ENCODE results near the gene COPS3.

DNA sequence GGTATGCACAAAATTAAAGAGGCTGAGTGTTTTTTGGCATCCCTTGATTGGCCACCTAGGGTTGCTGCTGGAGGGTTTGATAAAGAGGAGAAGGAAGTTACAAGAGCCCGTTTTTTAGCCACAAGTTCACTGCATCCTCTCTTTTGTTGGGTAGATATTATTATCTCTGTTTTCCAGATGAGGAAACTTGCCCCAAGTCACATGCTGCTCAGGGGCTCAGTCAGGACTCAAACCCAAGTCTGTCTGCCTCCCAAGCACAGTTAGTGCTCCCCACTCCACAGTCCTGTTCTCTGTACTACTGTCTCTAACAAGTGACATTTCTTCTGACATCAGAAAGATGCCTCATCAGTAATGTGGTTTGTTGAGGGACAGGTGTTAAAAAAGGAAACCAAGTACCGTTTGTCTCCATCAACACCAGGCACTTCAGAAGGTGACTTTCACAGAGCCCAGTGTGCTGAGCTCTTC lies 23.5 kb upstream of the COPS3 start:
- TF ChIP-seq, protein P1, sequence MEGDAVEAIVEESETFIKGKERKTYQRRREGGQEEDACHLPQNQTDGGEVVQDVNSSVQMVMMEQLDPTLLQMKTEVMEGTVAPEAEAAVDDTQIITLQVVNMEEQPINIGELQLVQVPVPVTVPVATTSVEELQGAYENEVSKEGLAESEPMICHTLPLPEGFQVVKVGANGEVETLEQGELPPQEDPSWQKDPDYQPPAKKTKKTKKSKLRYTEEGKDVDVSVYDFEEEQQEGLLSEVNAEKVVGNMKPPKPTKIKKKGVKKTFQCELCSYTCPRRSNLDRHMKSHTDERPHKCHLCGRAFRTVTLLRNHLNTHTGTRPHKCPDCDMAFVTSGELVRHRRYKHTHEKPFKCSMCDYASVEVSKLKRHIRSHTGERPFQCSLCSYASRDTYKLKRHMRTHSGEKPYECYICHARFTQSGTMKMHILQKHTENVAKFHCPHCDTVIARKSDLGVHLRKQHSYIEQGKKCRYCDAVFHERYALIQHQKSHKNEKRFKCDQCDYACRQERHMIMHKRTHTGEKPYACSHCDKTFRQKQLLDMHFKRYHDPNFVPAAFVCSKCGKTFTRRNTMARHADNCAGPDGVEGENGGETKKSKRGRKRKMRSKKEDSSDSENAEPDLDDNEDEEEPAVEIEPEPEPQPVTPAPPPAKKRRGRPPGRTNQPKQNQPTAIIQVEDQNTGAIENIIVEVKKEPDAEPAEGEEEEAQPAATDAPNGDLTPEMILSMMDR (IDR thresholded peaks at IDR 0.05): no peak
- no peak for TF ChIP-seq POLR2A (IDR thresholded peaks at IDR 0.05)
- TF ChIP-seq POLR2AphosphoS5 (IDR thresholded peaks at IDR 0.05): no peak
- TF ChIP-seq EP300 (IDR thresholded peaks at IDR 0.05): no peak
